SKM-1 (cell line): ENCODE measurements around the gene STRC.
"Not testable (repeated sequence)": the region's sequence is repeated elsewhere in the genome, so short reads cannot be mapped to it uniquely, and the experiment has no call there.

ENCODE experiments used
- DNase-seq: peaks from one replicate; lab custom pipeline; 2025; ENCODE audit not compliant: unreplicated experiment; lab: John Stamatoyannopoulos, UW

STRC gene

DNA sequence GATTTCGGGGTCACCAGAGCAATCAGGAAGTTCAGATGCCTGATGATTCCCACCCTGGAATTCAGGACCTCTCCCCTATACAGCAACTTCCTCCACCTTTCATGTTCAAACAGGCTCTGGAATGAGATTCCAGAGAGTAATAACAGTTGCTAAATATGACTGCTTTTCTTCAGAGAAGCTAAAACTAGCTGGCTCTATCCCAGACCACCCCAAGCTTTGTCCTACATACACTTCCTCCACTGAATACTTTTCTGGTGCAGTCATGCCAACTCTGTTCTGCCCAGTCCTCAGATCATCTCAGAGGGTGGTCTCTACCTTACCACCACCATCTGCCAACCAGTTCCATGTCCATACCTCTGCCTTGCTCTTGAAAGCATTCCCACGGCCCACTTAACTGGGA, 52.0 kb downstream of the STRC start:
- not testable (repeated sequence) for DNase-seq

DNA sequence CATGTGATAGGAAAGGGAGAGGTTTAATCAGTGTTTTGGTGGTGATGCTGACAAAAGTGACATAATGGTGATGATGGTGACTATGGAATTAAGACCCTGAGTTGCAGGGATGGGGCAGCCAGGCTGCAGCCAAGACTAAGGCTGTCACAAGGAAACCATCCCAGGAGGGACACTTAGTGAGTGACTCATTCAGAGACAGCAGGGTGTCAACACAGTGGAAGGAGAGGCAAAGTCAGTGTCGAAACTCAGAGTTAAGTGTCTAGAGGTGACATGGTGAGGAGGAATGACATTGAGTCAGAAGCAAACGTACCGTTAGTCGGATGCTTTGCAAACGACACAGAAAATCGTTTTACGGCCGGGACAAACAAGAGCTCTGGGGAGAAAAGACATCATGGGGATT, 54.8 kb downstream of the STRC start:
- not testable (repeated sequence) for DNase-seq

DNA sequence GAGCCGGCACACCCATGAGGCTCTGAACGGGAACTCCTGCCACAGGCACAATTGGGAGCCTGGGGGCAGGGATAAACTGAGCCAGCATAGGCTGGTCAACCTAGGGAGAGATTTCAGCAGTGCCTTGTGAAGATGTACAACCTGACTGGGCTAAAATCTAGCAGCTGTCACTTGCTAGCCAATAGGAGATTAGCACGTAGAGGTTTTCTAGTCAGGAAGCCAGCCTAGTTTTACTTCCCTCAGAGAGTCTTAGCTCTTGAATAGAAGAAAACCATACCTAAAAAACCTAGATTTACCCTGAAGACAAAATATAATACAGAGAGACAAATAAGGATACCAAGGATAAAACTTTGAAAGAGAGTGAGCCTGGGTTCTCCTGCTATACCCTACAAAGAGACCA, 55.8 kb downstream of the STRC start:
- DNase-seq: not testable (repeated sequence)

DNA sequence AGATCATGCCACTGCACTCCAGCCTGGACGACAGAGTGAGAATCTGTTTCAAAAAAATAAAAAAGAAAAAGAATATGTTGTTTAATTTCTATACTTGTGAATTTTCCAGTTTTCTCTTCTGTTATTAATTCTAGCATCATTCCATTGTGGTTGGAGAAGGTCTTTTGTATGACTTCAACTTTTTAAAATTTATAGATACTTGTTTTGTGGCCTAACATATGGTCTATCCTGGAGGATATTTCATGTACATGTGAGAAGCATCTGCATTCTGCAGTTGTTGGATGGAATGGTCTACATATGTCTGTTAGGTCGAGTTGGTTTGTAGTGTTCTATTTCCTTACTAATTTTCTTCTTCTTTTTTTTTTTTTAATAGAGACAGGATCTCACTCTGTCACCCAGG, 65.6 kb downstream of the STRC start:
- no peak for DNase-seq

DNA sequence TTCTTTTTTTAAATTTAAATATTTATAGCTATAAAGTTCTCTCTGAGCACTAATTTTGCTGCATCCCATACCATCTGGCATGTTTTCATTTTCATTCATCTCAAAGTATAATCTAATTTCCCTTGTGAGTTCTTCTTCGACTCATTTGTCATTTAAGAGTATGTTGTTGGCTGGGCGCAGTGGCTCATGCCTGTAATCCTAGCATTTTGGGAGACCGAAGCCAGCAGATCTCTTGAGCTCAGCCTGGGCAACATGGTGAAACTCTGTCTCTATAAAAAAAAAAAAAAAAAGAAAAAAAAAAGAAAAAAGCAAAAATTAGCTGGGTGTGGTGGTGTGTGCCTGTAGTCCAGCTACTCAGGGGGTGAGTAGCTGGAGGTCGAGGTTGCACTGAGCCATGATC, 66.3 kb downstream of the STRC start:
- no peak for DNase-seq

DNA sequence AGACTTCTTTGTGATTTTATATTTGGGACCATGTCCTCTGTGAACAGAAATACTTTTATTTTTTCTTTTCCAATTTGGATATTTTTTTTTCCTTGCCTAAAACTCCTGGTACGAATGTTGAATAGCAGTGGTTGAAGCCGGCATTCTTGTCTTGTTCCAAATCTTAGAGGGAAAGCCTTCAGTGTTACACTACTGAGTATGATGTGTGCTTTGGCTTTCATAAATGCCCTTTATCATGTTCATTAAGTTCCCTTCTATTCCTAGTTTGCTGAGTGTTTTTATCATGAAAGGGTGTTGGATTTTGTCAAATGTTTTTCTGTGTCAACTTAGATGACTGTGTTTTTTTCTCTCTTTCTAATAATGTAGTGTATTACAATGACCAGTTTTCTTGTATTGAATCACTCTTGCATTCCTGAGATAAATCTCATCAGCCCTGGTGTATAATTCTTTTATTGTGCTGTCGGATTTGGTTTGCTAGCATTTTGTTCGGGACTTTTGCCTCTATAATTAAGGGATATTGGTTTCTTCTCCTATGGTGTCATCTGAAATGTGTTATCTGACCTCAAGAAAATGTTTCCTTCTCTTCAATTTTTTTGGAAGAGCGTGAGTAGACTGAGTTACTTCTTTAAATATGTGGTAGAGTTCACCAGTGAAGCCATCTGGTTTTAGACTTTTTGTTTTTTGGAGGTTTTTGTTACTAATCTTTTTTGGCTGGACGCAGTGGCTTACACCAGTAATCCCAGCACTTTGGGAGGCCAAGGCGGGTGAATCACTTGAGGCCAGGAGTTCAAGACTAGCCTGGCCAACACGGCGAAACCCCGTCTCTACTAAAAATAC, 67.9 kb downstream of the STRC start:
- no peak for DNase-seq
